A549 (cell line): ENCODE results near the gene NOL7.

Source experiments
- EP300 ChIP-seq, 2 experiments: fragments of >200 bp; sonication (Bioruptor Twin); formaldehyde crosslinking; IDR thresholded peaks; 2 replicates in 1 of 2; 3 replicates in 1 of 2; pipeline ENCODE4 v1.6.1; 2016 to 2017
- JUN ChIP-seq, 2 experiments: fragments of >200 bp; sonication (Bioruptor Twin); formaldehyde crosslinking; IDR thresholded peaks; 2 replicates in 1 of 2; 3 replicates in 1 of 2; pipeline ENCODE4 v1.6.1; 2016 to 2017

DNA sequence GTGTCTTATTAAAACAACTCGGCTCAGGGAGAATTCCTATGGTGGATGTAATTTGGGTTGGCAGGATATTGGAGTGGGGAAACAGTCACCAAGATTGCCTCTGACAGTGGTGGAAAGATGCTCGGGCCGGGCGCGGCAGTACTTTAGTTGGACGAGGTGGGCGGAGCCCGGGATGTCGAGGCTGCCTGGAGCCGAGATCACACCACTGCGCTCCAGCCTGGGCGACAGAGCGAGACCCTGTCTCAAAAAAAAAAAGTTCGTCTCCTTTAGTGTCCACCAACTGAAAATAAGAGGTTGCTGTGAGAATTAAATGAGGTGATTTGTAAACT lies 621 bp downstream of the NOL7 start:
- no peak for TF ChIP-seq JUN (IDR thresholded peaks at IDR 0.05)
- no peak for TF ChIP-seq EP300 (IDR thresholded peaks at IDR 0.05)
